ENCODE measurements around the gene THAP4. TPM values are rescaled to one million over a fixed set of nuclear protein-coding genes. Genes with fewer than 3 reads are reported as not detected.

The THAP4 gene
- total and polyA plus RNA-seq, 2 of the 4 experiments (the other 2 are of a cell fraction) = 33.9 to 55.1 TPM

DNA sequence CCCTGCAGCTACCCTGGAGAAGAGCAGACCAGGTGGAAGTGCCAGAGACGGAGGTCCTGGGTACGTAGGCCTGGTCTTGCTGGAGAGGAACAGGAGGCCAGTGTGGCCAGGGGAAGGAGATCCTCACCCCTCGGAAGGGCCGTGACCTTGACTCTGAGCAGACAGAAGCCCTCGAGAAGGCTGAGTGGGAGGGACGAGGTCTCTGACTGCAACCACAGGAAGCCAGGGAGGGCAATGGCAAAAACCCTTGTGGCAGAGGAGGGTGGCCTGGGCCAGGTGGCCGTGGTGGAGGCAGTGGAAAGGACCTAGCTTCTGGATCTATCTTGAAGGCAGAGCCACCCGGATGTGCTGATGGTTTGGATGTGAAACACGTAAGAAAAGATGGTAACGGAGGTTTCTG, 28.1 kb downstream of the THAP4 start:
- no peak overlapping the region for H2AK5ac ChIP-seq (ENCODE audit: low read depth, low read length)
- POLR2A ChIA-PET (ENCODE audit: unreplicated experiment) = no interaction called here
- no peak overlapping the region for H3K9ac ChIP-seq (ENCODE audit: low read depth, low read length)
- H3K14ac ChIP-seq (replicated peaks; ENCODE audit: low read depth, low read length) = no peak overlapping the region
- H3K36me3 ChIP-seq (ENCODE audit: control insufficient read depth, insufficient read depth, low read length) = peaks cover 15% of the 10 kb centered on the region
- H3K4me1 ChIP-seq (ENCODE audit: control insufficient read depth, insufficient read depth, low read length) = peaks cover 13% of the 10 kb centered on the region
- H4K5ac ChIP-seq (ENCODE audit: low read depth, low read length) = no peak overlapping the region
- peaks cover 10% of the 10 kb centered on the region for H4K20me1 ChIP-seq (ENCODE audit: insufficient read depth, low read length)
- no peak overlapping the region for H2BK120ac ChIP-seq (ENCODE audit: low read depth, low read length)
- DNase-seq = no peak
- CTCF ChIA-PET = no interaction called here
- ATAC-seq (ENCODE audit: low read depth) = no peak
- peaks cover 29 to 62% of the 10 kb centered on the region in 2 experiments for H3K79me1 ChIP-seq (ENCODE audit: low read depth in 1 of 2, low read length in 2 of 2)
- no peak overlapping the region for H3K4me2 ChIP-seq (ENCODE audit: low read depth, low read length)
- no peak overlapping the region for H4K91ac ChIP-seq (ENCODE audit: insufficient read depth, low read depth, low read length)
- H3K4ac ChIP-seq (ENCODE audit: low read depth, low read length) = no peak overlapping the region
- no peak overlapping the region for H3K4me3 ChIP-seq (ENCODE audit: insufficient read depth, low read depth, low read length)
- dilution Hi-C loops (cut with HindIII; ENCODE audit: low sequenced_read_pairs, unreplicated experiment) = no loop called here
- H3K23ac ChIP-seq (ENCODE audit: low read depth, low read length) = no peak overlapping the region
- H4K8ac ChIP-seq (ENCODE audit: low read depth in 2 of 2, low read length in 2 of 2) = no peak overlapping the region
- 98% methylated on average over 8 of the region's 10 CpGs; no CpG with 5 or more reads in 1 of the 2 experiments for WGBS, 2 experiments (ENCODE audit: extremely low coverage in 2 of 2, insufficient read length in 1 of 2)
- in situ Hi-C loops (cut with MboI; ENCODE audit: low sequenced_read_pairs) = no loop called here
- H2AK9ac ChIP-seq (replicated peaks; ENCODE audit: low read depth, low read length, poor library complexity) = no peak overlapping the region
- no peak overlapping the region for H3K18ac ChIP-seq (ENCODE audit: low read depth, low read length)
- no TSS peak for BruUV-seq (replicated peaks)
- H3K56ac ChIP-seq (ENCODE audit: extremely low read depth, insufficient read depth, low read length) = no peak overlapping the region
- no peaks in the 10 kb centered on the region for H3K9me3 ChIP-seq (ENCODE audit: control insufficient read depth, insufficient read depth, low read length)
- peaks cover 13% of the 10 kb centered on the region for H3K9me1 ChIP-seq (ENCODE audit: insufficient read depth, low read length)
- no peak for TF ChIP-seq CHD1 (IDR thresholded peaks at IDR 0.05; ENCODE audit: low read depth, low read length)
- TF ChIP-seq RCOR1 (IDR thresholded peaks at IDR 0.05; ENCODE audit: insufficient replicate concordance, low read length) = no peak
- no peak for TF ChIP-seq MXI1 (IDR thresholded peaks at IDR 0.05; ENCODE audit: borderline replicate concordance, low read depth, low read length)
- TF ChIP-seq BHLHE40 (IDR thresholded peaks at IDR 0.05; ENCODE audit: low read depth, low read length) = no peak
- no peak for TF ChIP-seq SMC3 (IDR thresholded peaks at IDR 0.05; ENCODE audit: low read depth, low read length)
- no peak for TF ChIP-seq RFX5 (IDR thresholded peaks at IDR 0.05; ENCODE audit: low read depth, low read length)
- TF ChIP-seq POLR2A (IDR thresholded peaks at IDR 0.05; ENCODE audit: low read depth, low read length) = no peak
- TF ChIP-seq RAD21 (IDR thresholded peaks at IDR 0.05; ENCODE audit: low read length) = no peak
- TF ChIP-seq MAZ (IDR thresholded peaks at IDR 0.05; ENCODE audit: borderline replicate concordance, low read depth, low read length) = no peak
- no peak overlapping the region for H2BK20ac ChIP-seq (ENCODE audit: low read depth, low read length)
- intact Hi-C loops (cut with micrococcal nuclease) = no loop called here
- H2AFZ ChIP-seq (replicated peaks; ENCODE audit: low read length, poor library complexity) = no peak overlapping the region
- H2BK5ac ChIP-seq (ENCODE audit: low read depth, low read length, poor library complexity, severe bottlenecking) = no peak overlapping the region
- H2BK15ac ChIP-seq (ENCODE audit: low read depth, low read length) = no peak overlapping the region
- no peaks in the 10 kb centered on the region for H3K27me3 ChIP-seq (ENCODE audit: control insufficient read depth, insufficient read depth, low read length)
- no peak overlapping the region for H3K27ac ChIP-seq (ENCODE audit: insufficient read depth, low read length)
